HL-60 (cell line): ENCODE data around the gene NGFR.

Source experiments
- GABPA ChIP-seq: IDR thresholded peaks from 2 replicates; pipeline ENCODE4 v1.6.1; 2012; ENCODE audit warnings: low read depth
- POLR2AphosphoS5 ChIP-seq: IDR thresholded peaks from 2 replicates; pipeline ENCODE4 v1.6.1; 2012; ENCODE audit warnings: low read depth
- SPI1 ChIP-seq: IDR thresholded peaks from 2 replicates; pipeline ENCODE4 v1.6.1; 2012; ENCODE audit warnings: low read depth, mild to moderate bottlenecking, borderline replicate concordance
- TF ChIP-seq, protein P1 (sequence below): IDR thresholded peaks from 2 replicates; pipeline ENCODE4 v1.6.1; 2012; ENCODE audit warnings: low read depth; ENCODE audit not compliant: insufficient replicate concordance
- TF ChIP-seq, protein P2 (sequence below): IDR thresholded peaks from one replicate; pipeline ENCODE4 v1.5.1; 2011; ENCODE audit warnings: low read length, control low read depth, inconsistent platforms; ENCODE audit not compliant: insufficient read depth

DNA sequence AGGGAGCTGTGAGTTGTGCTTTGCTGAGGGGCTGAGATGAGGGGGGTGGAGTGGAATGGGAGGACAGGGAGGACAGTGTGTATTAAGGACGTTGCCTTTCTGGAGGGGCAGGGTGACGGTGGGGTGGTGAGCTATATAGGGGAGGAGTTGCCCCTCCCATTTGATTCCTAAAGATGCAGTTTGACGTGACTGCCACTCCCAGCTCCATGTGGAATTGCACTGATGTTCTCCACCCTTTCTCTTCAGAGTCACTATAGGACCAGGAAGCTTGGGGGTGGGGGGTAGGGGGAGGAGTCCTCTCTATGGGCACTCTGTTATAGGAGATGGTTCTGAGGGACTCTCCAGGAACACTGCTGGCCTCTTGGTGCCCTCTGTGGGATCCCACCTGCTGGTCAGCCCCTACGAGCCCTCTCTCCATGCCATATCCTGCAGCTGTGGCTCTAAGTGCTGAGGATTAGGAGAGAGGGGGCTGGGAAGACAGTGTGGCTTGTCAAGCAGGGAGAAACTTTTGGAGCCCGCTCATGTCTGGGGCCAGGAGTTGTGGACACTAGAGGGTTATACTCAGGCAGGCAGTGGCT, 3.8 kb upstream of the NGFR start:
- TF ChIP-seq, protein P1, sequence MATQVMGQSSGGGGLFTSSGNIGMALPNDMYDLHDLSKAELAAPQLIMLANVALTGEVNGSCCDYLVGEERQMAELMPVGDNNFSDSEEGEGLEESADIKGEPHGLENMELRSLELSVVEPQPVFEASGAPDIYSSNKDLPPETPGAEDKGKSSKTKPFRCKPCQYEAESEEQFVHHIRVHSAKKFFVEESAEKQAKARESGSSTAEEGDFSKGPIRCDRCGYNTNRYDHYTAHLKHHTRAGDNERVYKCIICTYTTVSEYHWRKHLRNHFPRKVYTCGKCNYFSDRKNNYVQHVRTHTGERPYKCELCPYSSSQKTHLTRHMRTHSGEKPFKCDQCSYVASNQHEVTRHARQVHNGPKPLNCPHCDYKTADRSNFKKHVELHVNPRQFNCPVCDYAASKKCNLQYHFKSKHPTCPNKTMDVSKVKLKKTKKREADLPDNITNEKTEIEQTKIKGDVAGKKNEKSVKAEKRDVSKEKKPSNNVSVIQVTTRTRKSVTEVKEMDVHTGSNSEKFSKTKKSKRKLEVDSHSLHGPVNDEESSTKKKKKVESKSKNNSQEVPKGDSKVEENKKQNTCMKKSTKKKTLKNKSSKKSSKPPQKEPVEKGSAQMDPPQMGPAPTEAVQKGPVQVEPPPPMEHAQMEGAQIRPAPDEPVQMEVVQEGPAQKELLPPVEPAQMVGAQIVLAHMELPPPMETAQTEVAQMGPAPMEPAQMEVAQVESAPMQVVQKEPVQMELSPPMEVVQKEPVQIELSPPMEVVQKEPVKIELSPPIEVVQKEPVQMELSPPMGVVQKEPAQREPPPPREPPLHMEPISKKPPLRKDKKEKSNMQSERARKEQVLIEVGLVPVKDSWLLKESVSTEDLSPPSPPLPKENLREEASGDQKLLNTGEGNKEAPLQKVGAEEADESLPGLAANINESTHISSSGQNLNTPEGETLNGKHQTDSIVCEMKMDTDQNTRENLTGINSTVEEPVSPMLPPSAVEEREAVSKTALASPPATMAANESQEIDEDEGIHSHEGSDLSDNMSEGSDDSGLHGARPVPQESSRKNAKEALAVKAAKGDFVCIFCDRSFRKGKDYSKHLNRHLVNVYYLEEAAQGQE: no peak
- TF ChIP-seq POLR2AphosphoS5 (no peak), GABPA (no peak), SPI1 (no peak)
- TF ChIP-seq, protein P2, sequence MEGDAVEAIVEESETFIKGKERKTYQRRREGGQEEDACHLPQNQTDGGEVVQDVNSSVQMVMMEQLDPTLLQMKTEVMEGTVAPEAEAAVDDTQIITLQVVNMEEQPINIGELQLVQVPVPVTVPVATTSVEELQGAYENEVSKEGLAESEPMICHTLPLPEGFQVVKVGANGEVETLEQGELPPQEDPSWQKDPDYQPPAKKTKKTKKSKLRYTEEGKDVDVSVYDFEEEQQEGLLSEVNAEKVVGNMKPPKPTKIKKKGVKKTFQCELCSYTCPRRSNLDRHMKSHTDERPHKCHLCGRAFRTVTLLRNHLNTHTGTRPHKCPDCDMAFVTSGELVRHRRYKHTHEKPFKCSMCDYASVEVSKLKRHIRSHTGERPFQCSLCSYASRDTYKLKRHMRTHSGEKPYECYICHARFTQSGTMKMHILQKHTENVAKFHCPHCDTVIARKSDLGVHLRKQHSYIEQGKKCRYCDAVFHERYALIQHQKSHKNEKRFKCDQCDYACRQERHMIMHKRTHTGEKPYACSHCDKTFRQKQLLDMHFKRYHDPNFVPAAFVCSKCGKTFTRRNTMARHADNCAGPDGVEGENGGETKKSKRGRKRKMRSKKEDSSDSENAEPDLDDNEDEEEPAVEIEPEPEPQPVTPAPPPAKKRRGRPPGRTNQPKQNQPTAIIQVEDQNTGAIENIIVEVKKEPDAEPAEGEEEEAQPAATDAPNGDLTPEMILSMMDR: no peak
